Measurements from ENCODE around the gene SLC25A22.

SLC25A22 gene

DNA sequence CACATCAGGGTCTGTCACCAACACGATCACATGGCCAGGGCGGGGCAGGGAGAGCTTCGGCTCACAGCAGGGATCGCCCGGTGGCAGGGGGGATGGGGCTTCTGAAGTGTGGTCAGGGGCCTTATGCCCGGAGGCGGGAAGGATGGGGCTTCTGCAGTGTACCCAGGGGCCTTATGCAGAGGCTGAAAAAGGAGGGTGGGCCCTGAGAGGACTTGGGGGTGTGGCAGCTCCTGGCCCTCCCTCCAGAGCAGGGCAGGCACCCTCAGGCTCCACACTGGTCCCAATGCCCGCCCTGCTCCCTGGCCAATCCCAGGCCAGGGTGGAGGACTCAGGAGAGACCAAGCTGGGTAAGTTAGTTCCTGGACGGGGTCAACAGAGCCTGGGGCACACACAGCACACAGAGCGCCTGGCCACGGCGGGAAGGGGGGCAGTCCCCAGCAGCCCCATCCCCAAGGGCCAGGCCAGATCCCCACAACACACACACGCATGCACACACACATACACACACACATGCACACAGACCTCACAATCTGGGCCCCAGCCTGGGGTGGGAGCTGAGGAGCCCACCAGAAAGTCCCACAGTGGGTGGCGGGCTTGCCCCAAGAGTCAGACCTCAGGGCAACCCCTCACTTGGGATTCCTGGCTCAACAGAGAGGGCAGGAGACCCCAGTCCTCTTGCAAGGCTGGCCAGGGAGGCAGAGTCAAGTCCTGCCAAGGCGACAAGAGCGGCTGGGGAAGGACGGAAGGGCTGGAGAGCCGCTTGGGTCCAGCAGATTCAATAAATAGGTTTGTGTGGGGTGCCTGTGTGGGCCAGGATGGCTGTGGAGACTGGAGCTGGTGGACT lies 7.1 kb downstream of the SLC25A22 start:
- DNase-seq (ENCODE audit: low read depth, low spot score): no peak

DNA sequence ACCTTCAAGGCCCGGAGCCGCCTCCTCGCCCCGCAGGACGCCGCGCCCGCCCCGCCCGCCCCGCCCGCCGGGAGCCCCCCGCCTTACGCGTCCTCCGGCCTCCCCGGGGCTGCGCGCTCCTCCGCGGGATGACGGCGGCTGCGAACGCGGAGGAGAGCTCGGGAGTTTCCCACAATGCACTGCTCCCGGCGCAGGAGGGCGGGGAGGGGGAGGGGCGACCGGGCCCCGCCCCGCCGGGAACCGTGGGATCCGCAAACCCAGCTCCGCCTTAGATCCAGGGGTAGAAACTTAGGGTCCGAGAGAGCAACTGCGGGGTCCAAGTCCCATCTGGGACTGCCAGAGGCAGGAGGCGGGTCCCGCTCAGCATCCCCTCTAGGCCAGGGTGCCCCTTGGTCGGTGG lies 8.1 kb downstream of the SLC25A22 start, which contains the start of gene CEND1:
Gene CEND1 (minus strand): TSS at position 148 of the 400 bp plus-strand sequence. CDS start 1,514 bp downstream, outside the sequence.
- no peak for DNase-seq (ENCODE audit: low read depth, low spot score)

DNA sequence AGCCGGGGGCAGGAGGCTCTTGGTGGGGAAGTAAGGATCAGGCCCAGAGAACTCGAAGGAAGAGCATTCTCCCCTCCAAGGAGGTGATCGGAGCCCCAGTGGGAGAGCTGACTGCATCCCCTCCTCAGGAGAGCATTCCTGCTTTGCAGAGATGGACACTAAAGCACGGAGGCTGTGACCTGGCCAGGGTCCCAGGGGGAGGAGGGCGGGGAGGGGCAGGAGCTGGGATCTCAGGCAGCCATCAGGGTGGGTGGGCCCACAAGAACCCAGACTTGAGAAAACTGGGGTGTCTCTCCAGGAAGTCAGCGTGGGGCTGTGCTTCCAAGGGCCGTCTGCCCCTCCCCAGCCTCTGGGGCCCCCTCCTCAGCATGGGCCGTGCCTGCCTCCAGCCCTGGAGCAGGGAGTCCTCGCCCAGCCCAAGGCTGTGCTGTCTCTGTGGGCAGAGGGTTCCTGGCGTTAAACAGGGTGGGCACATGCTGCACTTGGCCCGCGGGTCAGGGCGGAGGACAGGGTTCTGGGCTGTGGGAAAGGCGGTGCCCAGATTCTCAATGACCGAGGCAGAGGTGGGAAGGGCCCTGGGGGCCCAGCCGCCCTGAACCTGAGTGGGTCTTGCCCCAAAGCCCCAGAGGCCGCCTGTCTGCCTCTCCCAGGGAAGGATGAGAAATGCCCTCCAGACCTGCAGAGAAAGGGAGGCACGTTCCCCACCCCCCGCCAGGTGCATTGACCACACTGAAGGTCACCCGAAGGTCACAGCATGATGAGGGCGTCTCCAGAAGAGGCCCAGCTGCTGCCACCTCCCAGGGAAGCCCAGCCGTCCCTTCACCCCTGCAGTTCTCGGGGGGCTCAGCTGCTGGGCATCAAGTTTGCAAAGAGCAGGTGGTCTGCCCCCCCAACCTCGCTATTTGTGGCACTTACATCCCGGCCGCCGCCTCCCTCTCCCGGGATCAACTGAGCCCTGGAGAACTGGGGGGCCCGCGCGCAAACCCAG lies 8.8 kb downstream of the SLC25A22 start:
- DNase-seq (ENCODE audit: low read depth, low spot score): no peak

DNA sequence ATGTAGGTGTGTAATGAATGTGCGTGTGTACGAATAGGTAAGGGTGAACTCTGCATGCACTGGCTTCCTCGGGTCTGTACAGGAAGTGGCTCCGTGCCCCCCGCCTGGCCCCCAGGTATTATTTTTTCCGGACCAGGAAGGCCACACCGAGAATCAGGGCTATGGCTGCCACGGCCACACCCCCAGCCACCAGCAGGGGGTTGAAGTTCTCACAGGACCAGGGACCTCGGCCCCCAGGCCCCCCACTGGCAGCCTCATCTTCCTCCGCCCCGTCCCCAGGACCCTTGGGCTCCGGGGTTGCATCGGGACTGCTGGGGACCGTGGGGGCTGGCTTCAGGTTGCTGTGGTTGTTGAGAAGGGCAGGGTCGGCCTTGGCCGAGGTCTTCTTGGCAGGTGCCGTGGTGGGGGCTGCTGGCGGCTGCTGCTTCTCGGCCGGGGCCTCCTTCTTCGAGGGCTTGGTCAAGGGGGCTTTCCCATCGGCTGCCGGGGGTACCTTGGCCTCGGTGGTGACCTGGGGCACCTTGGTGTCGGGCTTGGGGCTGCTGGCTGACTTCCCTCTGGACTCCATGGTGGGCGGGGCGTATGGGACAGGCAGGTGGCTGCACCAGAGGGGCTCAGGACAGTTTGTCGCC lies 10.0 kb downstream of the SLC25A22 start:
- no peak for DNase-seq (ENCODE audit: low read depth, low spot score)

DNA sequence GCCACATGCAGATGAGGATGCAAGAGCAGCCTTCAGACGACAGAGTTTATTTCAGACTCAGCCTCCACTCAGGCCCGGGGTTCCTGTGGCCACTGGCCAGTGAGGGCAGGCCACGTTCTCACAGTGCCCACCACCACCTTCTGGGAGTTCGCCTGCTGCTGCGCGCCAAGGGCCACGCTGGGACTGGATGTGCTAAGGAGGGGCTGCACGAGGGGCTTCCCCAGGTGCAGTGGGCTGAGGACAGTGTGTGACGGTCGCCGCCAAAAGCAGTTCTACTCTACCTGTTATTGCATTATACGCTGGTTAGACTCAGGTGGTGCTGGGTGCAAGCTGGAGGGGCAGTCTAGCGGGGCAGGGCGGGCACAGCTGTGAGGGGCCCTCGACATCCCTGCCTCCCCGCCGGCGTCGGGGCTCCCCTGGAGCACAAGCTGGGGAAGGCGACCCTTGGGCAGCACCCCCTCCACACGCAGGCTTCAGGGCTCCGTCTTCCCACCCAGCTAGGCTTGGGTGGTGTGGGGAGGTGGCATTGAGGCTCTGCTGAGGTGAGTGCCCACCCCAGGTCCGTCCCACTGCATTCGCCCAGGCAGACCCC lies 10.9 kb downstream of the SLC25A22 start:
- DNase-seq (ENCODE audit: low read depth, low spot score): no peak

DNA sequence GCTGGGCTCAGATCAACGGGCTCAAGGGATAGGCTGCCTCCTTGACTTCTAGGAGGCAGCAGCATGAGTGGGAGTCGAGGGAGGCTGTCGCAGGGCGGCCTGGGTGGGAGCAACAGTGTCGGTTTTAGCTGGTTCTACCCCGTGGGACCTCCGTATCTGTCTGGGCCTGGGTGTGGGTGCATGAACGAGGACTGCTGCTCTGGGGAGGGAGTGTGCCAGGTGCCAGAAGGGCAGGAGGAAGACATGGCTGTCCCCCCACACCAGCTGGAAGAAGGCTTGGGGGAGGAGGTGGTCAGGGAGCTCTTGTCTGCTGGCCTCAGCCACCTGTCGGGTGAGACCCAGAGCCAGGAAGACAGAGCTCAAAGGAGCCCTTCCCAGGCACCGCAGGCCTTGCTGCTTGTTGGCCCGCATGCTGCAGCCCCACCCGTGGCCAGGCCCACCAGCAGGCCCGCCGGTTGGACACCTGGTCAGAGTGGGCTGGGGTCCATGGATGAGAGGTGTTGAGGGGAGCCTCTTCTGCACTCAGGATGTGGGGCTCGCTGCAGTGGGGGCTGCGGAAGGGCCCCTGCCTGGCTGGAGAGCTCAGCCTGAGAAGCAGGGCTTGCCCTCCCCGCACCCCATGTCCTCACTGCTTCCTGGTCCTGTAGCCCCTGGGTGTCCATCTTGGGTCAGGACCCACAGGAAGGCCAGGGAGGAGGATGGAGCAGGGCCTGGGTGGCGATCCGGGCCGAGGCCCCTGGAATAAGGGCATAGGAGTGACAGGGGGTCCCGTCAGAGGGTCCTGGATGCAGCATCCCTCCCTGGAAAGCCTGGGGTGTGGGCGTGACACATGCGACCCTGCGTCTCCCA lies 11.6 kb downstream of the SLC25A22 start:
- no peak for DNase-seq (ENCODE audit: low read depth, low spot score)

DNA sequence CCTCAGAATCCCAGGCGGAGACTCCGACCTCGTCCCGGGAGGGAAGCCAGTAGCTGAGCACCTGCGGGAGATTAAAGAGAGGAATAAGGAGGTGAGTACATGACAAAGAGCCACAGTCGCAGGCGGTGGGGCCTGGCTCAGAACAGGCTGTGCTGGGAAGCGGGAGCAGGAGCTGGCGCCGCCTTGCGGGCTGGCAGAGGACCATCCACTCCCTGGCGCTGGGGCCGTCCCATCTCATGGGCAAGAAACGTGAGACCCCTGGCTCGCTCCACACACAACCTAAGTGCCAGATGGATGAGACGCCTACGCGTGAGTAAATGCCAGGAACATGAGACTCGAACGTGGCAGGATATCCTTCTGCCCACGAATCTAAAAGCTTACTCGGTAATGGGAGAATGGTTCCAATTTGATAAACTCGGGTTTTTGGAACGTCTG lies 14.5 kb downstream of the SLC25A22 start:
- peak; percentile 91 for DNase-seq (ENCODE audit: low read depth, low spot score)

DNA sequence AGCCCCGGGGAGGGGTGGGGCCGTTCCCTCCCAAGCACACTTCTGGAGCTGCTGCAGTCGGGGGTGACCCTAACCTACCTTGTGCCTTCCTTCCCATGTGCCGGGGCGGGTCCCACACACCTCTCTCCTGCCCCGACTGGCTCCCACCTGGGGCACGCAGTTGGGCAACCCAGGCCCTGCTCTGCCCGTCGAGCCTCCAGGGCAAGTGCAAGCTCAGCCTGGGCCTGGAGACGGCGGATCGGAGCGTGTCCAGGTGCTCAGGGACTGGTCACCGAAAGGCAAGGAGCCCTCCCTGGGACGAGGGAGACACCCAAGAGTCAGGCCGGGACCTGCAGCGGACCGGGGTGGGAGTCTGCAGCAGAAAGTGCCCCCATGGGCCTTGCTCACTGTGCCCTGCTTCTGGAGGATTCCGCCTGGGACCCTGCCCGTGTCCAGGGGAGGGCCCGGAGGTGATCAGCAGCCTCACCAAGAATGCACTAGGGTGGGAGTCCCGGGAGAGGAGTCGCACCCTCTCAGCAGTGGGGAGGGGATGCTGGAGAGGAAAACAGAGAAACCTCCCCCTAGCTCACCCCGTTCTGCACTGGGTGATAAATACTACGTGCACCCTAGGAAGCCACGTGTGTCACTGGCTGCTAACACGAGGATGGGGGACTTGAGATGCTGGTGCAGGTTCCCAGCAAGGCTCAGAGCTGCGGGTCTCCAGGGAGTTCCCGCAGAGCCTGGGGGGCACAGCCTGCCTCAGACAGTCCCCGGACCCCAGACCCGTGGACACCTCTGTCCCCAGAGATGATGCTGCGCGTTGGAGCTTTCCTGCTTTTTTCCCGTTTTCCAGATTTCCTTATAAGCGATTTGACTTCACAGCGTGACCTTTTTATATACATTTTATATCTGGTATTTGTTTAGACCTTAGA lies 15.6 kb downstream of the SLC25A22 start:
- DNase-seq (ENCODE audit: low read depth, low spot score): no peak

DNA sequence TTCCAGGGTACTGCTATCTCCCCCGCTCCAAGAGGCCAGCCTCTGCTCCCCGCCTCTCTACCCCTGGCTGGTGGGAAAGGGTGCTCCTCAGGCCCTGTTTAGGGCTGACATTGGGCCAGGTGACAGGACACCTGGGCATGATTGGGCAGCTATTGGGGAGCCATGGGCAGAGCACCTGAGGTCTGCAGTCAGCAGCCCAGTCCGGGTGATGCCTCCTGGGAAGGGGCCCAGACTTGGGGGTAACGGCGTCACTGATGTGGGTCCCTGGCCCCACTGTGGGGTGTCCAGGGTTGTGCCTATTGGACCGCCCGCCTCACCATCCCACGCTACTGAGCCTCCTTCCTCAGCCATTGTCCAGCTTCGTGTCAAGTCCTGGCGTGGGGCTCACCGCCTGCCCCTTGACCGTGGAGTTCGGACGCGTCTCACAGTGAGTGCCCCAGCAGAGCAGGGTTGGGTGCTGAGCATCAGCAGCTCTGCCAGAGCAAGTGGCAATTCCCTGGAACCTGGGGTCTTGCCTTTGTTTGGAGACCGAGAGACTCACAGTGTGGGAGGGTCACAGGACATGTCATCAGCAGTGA lies 18.0 kb downstream of the SLC25A22 start:
- DNase-seq (ENCODE audit: low read depth, low spot score): no peak

DNA sequence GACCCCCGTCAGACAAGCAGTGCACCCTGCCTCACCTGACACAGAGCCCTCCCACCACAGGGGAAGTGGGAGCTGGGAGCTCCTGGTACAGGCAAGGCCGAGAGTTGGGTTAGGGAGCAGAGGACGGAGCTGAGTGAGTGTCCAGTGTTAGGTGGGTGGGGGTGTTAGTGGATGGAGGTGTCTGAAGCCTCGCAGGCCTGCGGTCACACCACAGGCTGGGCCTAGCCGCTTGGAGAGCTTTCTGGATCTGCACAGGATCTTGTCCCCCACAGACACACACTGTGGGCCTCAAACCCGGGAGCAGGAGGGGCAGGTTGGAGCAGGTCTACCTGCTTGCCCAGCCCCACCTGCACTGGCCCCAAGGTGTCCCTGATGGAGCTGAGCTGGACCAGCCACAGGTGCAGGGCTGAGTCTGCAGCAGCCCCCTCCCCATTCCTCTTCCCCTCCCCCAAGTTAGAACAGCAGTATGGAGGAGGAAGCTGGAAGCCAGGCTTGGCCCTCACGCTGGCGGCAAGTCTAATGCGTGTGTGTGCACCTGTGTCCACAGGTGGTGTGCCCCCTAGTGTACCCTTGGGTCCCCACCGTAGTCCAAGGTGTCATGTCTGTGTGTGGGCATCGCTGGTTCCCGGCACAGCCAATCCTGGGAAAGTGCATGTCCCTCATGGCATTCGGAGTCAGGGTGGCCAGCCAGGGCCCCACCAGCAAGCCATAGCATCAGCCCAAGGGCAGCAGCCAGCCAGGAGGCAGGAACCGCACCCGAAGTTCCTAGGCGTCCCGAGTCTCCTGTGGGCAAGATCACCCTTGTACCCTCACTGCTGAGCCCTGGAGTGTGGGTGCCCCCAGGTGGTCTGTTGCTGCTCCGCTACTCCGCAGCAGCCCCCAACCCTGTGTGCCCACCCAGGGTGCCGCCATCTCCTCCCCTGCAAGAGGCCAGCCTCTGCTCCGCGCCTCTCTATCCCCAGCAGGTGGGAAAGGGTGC lies 18.8 kb downstream of the SLC25A22 start:
- no peak for DNase-seq (ENCODE audit: low read depth, low spot score)

DNA sequence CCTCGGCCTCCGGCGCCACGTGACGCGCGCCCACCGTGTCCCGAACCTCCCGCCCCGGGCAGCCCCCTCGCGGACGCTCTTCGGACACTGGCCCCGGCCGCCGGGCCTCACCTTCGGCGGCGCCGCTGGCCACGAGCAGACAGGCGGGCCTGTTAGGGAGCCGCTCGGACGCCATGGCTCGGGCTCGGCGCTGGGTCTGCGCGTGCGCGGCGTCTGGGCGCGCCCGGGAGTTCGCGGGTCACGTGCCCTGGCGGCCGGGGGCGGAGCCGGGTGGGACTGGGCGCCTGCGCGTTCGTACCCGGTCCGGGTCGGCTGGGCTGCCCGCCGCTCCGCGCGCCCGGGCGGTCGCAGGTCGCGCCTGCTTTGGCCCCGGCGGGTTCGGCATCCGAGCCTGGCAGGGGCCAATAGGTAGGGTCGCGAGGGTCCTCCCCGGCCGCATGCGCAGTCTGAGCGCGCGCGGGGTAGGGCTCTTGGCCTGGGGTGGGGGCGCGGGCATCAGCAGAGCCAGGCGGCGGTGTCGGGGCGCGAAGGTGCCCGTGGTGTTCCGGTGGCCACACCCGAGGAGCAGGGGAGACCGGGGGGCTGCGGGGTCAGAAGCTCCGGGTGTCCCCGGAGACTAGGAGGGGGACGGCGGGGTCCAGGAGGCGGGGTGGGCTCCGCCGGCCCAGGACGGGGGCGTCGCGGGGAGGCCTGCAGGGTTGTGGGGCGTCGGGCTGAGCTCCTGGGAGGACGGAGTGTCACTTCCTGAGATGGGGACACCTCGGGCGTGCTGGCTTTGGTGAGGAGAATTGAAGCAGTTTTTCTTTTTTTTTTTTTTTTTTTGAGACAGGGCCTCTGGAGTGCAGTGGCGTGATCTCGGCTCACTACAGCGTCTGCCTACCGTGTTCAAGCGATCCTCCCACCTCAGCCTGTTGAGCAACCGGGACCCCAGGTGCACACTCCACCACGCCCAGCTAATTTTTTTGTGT lies 20.5 kb downstream of the SLC25A22 start, which contains the start of gene GATD1:
Gene GATD1 (minus strand): TSS at position 200 of the 968 bp plus-strand sequence. CDS start 25 bp downstream, at position 175.
- no peak for DNase-seq (ENCODE audit: low read depth, low spot score)

DNA sequence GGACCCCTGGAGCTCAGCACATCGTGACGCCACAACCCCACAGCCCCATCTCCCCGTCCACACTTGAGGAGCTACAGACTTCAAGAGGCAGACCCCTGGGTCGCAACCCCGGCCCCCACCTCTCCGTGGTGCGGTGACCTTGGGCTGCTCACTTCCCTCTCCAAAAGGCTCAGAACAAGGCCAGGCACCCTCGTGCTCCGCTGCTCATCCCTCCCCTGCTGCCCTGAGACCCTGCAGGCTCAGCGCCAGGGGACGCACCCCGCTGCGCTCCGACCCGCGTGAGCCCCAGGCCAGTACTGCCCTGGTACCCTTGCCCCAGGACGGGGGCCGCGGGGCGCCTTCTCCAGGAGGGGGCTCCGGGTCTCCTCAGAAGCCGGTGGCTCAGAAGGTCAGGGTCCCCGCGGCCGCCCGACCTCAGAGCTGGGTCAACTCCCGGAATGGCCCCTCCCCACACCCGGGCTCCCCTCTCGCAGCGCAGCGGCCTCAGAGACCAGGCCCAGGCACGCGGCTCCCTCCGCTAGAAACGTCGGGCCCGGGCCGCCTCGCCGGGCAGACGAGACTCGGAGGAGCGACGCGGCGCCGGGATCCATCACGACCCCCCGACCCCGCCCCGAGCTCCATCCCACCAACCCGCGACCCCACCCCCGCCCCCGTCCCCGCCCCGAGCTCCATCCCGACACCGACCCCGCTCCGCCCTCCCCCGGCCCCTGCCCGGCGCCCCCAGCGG lies 21.4 kb downstream of the SLC25A22 start:
- DNase-seq (ENCODE audit: low read depth, low spot score): no peak

DNA sequence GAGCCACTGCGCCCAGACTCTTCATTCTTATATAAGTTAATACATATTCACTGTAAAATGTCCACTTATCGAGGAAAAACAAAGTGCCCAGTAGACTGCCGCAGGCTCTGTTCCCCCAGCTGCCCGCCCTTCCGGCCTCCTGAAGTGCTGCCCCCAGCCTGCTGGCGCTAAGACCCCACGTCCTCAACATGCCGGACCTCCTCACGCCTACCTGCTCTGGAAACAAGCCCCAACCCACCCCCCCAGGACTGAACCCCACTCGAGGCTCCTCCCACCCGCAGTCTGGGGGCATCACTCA lies 21.9 kb downstream of the SLC25A22 start:
- no peak for DNase-seq (ENCODE audit: low read depth, low spot score)

DNA sequence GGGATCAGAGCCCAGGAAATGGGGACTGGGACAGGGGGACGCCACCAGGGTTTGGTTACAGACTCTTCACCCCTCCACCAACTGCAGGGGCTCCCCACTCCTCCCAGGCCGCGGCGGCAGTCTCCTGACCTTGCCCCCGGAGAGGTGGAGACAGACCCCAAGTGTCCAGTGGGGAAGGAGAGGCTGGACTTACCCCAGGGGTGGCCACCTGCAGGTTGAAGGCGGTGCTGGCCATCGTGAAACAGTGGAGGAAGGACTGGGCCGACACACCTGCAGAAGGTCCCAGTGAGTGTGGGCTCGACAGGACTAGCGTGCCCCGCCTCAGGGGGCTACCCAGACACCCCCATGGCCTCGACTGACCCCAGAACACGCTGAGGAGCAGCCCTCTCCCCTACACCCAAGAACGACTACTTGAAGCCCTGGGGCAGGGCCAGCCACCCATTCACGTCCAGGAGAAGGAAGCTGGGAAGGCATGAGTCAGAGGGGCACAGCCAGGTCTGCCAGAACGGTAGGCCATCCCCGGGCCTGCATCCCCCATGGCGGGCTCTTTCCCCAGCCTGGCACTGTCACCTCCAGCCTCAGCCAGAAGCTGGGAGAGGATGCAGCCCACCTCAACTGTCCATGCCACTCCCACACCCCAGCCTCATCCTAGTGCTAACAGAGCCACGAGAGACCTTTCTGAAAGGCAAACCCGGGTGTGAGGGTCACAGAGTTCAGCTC lies 23.0 kb downstream of the SLC25A22 start:
- DNase-seq (ENCODE audit: low read depth, low spot score): no peak

DNA sequence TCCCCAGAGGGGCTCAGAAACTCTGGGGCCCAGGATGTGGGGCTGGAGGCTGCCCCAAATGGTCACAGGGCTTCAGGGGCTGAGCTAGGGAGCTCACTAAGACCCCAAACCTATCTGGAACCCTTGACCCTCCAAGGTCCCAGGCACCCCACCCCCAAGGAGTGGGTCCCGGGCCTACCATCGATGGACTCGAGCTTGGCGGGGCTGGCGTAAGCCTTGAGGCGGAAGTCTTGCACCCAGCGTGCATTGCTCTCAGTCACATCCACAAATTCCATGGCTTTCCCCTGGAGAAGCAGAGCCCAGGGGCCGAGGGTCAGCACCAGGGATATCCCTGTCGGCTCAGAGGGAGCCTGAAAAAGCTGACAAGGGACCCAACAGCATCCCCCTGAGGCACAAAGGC lies 24.3 kb downstream of the SLC25A22 start:
- DNase-seq (ENCODE audit: low read depth, low spot score): no peak

Measured in iPS DF 19.7 (cell line).